ENCODE results near the gene WNT9B. TPM values are rescaled to one million over a fixed set of nuclear protein-coding genes. Genes with fewer than 3 reads are reported as not detected.

Gene WNT9B
- total RNA-seq, 6 experiments from 2014 or later = not detected

DNA sequence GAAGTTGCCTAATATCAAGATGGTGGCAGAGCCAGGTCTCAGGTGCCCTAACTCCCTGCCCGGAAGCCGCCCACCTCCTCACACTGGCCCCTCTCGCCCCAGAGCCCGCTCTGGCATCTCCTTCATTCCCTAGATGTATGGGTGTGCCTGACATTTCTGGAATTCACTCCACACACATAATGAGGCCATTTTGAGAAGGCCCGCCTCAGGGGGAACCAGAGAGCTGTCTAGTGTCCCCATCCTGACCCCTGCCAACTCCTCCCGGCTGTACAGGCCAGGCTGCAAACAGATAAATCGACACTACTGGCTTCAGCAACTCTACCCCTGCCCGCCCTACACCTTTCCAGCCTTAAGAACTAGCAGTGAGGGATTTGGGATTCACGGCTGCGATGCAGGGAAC is 40.5 kb upstream of the WNT9B start:
- Mint-ChIP-seq H3K4me1 (ENCODE audit: low read depth) (peaks cover 35% of the 10 kb centered on the region), H3K36me3 (ENCODE audit: low read depth) (no peaks in the 10 kb centered on the region), H3K9me3 (no peaks in the 10 kb centered on the region), H3K27me3 (ENCODE audit: insufficient read depth) (peaks cover 15% of the 10 kb centered on the region), H3K4me3 (no peak overlapping the region), H3K27ac (no peak overlapping the region)
- TF ChIP-seq, protein P1, sequence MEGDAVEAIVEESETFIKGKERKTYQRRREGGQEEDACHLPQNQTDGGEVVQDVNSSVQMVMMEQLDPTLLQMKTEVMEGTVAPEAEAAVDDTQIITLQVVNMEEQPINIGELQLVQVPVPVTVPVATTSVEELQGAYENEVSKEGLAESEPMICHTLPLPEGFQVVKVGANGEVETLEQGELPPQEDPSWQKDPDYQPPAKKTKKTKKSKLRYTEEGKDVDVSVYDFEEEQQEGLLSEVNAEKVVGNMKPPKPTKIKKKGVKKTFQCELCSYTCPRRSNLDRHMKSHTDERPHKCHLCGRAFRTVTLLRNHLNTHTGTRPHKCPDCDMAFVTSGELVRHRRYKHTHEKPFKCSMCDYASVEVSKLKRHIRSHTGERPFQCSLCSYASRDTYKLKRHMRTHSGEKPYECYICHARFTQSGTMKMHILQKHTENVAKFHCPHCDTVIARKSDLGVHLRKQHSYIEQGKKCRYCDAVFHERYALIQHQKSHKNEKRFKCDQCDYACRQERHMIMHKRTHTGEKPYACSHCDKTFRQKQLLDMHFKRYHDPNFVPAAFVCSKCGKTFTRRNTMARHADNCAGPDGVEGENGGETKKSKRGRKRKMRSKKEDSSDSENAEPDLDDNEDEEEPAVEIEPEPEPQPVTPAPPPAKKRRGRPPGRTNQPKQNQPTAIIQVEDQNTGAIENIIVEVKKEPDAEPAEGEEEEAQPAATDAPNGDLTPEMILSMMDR (IDR thresholded peaks at IDR 0.05) = no peak
- DNase-seq = no peak

DNA sequence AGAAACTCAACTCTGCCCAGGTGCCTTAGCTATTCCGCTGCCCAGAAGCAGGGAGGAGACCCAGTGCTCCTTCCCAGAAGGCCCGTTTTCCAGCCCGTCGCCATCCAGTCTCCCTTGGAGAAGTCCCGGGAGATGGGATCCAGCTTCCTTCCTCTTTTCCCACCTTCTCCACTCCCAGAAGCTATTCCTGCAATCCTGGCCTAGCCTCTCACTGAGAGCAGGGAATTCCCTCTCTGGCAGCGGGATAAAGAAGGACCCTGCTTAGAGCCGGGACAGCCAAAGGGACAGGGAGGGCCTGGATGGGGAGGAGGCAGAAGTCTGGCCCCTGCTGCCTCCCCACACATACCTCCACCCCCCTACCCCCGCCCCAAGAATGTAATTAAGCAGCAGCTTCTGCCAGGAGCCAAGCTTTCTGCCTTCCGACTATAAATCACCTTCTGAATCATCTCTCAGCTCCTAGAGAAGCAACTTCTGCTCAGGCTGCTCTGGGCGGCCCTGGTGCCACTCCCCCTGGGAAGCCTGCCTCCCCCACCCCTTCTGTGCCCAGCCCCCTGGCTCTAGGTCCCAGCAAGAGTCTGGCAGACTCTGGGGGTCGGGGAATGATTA is 39.3 kb upstream of the WNT9B start:
- Mint-ChIP-seq H3K4me3 (no peak overlapping the region), H3K27me3 (ENCODE audit: insufficient read depth) (peaks cover 11% of the 10 kb centered on the region), H3K4me1 (ENCODE audit: low read depth) (peaks cover 35% of the 10 kb centered on the region), H3K36me3 (ENCODE audit: low read depth) (no peaks in the 10 kb centered on the region), H3K27ac (0 out of 2 replicates have a peak overlapping the region, but pooled peaks have one; percentile 20), H3K9me3 (no peaks in the 10 kb centered on the region)
- TF ChIP-seq, protein P1 (IDR thresholded peaks at IDR 0.05) = no peak
- peak; percentile 71 for DNase-seq

DNA sequence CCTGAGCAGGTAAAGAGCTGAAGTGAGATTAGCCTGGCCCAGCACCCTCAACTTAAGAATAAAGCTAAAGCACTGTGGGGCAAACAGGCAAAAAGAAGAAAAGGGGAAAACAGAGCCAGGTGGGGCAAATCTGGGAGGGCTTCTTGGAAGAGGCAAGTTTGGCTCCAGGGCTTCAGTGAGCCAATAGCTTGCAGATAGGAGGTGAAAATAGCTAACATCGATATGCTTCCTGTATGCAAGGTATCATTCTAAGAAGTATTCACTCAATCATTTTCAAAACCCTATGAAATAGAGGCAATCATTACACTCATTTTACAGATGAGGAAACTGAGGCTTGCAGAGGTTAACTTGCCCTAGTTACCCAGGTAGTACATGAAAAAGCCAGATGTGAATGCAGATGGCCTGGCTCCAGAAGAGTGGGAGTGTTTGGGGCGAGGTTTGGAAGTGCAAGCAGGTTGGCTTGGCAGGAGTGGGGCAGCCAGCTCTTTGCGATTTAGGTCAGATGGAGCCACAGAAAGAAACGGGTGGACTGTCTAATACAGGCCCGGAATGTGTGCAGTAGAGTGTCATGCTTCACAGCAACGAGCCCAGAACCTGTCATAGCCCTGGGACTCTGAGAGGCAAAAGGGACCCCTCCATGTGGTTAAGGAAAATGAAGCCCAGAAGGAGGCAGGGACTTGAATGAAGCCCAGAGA is 38.6 kb upstream of the WNT9B start:
- Mint-ChIP-seq H3K9me3 (no peaks in the 10 kb centered on the region), H3K27ac (no peak overlapping the region), H3K36me3 (ENCODE audit: low read depth) (no peaks in the 10 kb centered on the region), H3K4me1 (ENCODE audit: low read depth) (peaks cover 30% of the 10 kb centered on the region), H3K27me3 (ENCODE audit: insufficient read depth) (peaks cover 18% of the 10 kb centered on the region), H3K4me3 (no peak overlapping the region)
- TF ChIP-seq, protein P1 (IDR thresholded peaks at IDR 0.05) = no peak
- no peak for DNase-seq

DNA sequence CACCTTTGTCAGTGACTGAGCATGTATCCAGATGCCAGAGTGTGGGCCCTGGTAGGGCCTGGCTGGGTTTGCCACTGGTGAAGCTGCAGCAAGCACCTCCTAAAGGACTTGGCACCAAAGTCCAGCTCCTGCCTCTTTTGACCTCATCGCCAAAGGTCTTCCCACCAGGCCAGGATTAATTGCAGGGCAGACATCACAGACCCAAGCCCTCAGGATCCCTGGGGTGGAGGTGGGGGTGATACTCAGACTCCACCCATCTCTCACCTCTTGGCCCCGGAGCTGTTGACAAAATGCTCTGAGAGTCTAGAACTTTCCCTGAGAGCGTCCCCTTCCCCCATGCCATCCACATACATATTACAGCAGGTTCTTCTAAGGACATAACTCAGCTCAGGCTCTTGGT is 37.5 kb upstream of the WNT9B start:
- H3K27me3 Mint-ChIP-seq (ENCODE audit: insufficient read depth) = peaks cover 26% of the 10 kb centered on the region
- no peak for DNase-seq
- H3K27ac Mint-ChIP-seq = no peak overlapping the region

DNA sequence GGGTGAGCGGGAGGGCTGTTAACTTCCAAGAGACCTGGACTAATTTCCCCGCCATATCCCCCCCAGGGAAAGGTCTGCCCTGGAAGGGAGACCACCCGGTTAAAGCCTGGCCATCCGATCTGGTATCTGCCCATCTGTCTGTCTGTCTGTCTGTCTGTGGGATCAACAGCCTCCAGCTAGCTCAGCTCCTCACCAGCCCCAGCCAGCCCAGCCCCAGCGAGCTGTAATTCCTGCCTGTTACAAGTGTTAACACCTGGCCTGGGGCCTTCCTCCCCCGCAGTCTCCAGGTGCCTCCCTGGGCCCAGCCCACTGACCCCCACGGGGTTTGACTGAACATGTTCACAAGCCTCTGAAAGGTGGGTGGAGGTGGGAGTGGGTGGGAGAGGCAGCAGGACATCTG is 36.9 kb upstream of the WNT9B start:
- Mint-ChIP-seq H3K4me3 (no peak overlapping the region), H3K36me3 (ENCODE audit: low read depth) (no peaks in the 10 kb centered on the region), H3K4me1 (ENCODE audit: low read depth) (peaks cover 30% of the 10 kb centered on the region), H3K9me3 (no peaks in the 10 kb centered on the region), H3K27ac (no peak overlapping the region), H3K27me3 (ENCODE audit: insufficient read depth) (peaks cover 27% of the 10 kb centered on the region)
- no peak for DNase-seq
- TF ChIP-seq, protein P1 (IDR thresholded peaks at IDR 0.05) = no peak

More for the DNA sequence above, 37.5 kb upstream of the WNT9B start:
- H3K36me3 Mint-ChIP-seq (ENCODE audit: low read depth) = no peaks in the 10 kb centered on the region
- peaks cover 30% of the 10 kb centered on the region for H3K4me1 Mint-ChIP-seq (ENCODE audit: low read depth)
- H3K9me3 Mint-ChIP-seq = no peaks in the 10 kb centered on the region
- no peak overlapping the region for H3K4me3 Mint-ChIP-seq
- TF ChIP-seq, protein P1 (IDR thresholded peaks at IDR 0.05) = no peak

All from HFFc6 (cell line).